ENCODE data around the gene LRIT3.
A peak's percentile ranks its signal among the peaks of the same experiment; 100 is the strongest.

Gene LRIT3, protein sequence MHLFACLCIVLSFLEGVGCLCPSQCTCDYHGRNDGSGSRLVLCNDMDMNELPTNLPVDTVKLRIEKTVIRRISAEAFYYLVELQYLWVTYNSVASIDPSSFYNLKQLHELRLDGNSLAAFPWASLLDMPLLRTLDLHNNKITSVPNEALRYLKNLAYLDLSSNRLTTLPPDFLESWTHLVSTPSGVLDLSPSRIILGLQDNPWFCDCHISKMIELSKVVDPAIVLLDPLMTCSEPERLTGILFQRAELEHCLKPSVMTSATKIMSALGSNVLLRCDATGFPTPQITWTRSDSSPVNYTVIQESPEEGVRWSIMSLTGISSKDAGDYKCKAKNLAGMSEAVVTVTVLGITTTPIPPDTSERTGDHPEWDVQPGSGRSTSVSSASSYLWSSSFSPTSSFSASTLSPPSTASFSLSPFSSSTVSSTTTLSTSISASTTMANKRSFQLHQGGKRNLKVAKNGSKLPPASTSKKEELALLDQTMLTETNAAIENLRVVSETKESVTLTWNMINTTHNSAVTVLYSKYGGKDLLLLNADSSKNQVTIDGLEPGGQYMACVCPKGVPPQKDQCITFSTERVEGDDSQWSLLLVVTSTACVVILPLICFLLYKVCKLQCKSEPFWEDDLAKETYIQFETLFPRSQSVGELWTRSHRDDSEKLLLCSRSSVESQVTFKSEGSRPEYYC

DNA sequence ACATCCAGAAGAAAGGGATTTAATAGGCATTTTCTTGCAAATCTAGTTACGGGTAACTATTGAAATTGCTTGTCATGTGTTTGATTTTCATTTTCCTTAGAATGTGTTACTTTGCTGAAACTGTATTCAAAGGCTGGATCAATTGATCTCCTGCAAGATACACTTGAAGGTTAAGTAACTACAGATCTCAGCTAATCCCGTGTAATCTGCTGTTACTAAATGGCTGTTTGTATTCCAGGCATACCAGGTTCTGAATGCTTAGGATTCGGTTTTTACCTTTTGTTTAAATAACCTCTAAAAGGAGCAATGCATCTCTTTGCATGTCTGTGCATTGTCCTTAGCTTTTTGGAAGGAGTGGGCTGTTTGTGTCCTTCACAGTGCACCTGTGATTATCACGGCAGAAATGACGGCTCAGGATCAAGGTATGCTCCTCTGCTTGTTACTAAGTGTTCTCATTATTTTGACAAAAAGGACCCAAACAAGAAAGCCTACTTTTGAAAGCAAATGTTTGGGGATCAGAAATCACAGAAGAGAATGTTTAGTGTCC, at the start of gene LRIT3:
Gene LRIT3, plus strand, starts transcription at position 212 of the 547 bp plus-strand sequence. Its CDS starts 95 bp downstream, at position 307.
- no peak for DNase-seq

DNA sequence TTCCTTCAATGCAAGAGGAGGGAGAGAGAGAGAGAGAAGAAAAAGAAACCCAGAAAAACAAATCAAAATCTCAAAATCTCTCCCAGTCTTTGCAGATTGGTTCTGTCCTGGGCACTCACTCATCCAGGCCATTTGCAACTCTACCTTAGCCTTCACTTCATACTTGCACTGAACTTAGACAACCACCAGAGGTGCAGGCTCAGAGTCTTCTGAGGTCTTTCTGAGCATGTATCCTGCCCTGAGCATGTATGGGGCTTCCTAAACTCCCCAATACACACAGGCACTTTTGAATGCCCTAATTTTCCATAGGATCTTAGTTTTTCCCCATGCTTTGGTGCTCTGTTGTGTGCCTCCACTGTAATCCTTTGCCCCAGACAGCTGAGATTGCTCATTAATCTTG, 49.0 kb upstream of the LRIT3 start:
- no peak for DNase-seq

GRCh38 chr4:109801099-109801789, 46.7 kb upstream of the LRIT3 start:
- DNase-seq, result peak; percentile 19

GRCh38 chr4:109801895-109802319, 46.0 kb upstream of the LRIT3 start, which contains the start of gene CFI:
TSS of gene CFI (minus strand) at chr4:109801999. CDS start at chr4:109801971, 28 bp downstream.
- DNase-seq, result peak; percentile 68

GRCh38 chr4:109803924-109804571, 43.9 kb upstream of the LRIT3 start:
- DNase-seq, result peak; percentile 73

DNA sequence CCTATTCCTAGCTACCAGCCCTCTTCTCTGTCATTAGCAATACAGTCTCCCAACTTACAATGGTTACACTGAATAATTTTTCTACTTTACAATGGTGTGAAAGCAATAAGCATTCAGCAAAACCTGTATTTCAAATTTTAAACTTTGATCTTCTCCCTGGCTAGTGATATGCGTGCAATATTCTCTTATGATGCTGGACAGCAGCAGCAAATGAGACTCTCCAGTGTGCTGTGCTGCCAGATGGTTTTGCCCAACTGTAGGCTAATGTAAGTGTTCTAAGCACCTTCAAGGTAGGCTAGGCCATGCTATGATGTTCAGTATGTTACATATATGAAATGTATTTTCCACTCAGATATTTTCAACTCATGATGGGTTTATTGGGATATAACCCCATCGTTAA, 38.3 kb upstream of the LRIT3 start:
- no peak for DNase-seq

- DNase-seq, result no peak
Measured at GRCh38 chr4:109810552-109811387, 37.1 kb upstream of the LRIT3 start.

DNA sequence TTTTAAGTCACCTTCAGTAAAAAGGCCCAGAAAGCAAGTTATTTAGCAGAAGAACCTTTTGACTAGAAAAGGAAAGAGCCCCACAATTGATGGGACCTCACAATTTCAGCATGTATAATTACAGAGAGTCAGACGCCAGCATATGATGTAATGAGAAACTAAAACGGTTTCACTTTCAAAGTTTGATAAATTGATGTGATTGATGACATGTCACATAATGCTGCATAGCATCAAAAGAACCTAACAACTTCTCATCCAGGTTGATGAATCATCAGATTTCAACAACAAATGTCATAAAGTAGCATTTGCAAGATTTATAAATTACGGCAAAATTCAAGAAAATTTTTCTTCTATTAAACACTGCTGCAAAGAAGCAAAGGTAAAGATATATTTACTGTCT, 36.2 kb upstream of the LRIT3 start:
- DNase-seq, result no peak

- peak; percentile 97 for DNase-seq
Measured at GRCh38 chr4:109815151-109816081, 32.5 kb upstream of the LRIT3 start, which contains the start of gene GAR1. TSS of gene GAR1 (plus strand) at chr4:109815762. CDS start at chr4:109816165, 403 bp downstream.

DNA sequence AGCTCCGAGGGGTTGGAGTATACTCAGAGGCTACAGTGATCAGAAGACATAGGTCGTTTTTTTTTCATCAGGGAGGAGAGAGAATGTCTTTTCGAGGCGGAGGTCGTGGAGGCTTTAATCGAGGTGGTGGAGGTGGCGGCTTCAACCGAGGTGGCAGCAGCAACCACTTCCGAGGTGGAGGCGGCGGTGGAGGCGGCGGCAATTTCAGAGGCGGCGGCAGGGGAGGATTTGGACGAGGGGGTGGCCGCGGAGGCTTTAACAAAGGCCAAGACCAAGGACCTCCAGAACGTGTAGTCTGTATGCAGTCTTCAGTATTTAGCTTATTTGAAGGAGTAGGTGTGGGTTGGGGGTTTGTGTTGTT, 31.8 kb upstream of the LRIT3 start:
- no peak for DNase-seq

GRCh38 chr4:109816894-109817293, 31.0 kb upstream of the LRIT3 start:
- DNase-seq, result no peak

GRCh38 chr4:109818268-109818667, 29.6 kb upstream of the LRIT3 start:
- no peak for DNase-seq

DNA sequence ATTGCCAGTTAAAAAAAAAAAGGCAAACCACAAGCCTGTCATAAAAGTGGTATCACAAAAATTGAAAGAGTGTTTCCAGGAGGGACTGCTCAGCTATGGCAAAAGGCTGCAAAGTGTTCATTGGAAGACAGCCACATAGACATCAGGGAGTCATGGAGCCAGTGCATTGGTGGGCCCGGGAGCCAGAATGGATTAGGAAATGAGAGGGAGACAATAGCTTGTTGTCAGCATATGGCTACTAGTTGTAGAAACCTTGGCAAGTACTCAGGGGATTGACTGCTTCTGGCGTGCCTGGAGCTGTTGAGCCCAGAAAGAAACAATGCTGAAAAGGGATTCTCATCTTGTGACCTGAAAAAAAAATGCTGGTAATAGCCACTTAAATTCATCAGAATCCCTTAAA, 27.3 kb upstream of the LRIT3 start:
- no peak for DNase-seq

- no peak for DNase-seq
Measured at GRCh38 chr4:109821185-109821584, 26.7 kb upstream of the LRIT3 start.

GRCh38 chr4:109826719-109827118, 21.2 kb upstream of the LRIT3 start:
- DNase-seq, result peak; percentile 43

- no peak for DNase-seq
Measured at GRCh38 chr4:109827672-109828071, 20.2 kb upstream of the LRIT3 start, which contains the start of gene RRH. TSS of gene RRH (plus strand) at chr4:109827972. CDS start at chr4:109828028, 56 bp downstream.

GRCh38 chr4:109833756-109834155, 14.2 kb upstream of the LRIT3 start:
- no peak for DNase-seq

DNA sequence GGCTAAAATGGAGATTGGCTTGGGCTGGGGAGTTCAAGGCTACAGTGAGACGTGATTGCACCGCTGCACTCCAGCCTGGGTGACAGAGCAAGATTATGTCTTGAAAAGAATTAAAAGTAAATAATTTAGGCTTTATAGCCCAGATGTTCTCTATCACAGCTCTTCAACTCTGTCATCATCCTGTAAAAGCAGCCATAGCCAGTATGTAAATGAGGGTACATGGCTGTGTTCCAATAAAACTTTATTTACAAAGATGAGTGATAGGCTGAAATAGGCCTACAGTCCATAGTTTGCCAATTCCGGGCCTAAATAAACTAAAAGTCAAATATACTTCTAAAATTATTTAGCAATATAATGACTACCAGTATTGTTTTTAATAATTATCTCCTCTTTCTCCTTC, 10.9 kb upstream of the LRIT3 start:
- no peak for DNase-seq

DNA sequence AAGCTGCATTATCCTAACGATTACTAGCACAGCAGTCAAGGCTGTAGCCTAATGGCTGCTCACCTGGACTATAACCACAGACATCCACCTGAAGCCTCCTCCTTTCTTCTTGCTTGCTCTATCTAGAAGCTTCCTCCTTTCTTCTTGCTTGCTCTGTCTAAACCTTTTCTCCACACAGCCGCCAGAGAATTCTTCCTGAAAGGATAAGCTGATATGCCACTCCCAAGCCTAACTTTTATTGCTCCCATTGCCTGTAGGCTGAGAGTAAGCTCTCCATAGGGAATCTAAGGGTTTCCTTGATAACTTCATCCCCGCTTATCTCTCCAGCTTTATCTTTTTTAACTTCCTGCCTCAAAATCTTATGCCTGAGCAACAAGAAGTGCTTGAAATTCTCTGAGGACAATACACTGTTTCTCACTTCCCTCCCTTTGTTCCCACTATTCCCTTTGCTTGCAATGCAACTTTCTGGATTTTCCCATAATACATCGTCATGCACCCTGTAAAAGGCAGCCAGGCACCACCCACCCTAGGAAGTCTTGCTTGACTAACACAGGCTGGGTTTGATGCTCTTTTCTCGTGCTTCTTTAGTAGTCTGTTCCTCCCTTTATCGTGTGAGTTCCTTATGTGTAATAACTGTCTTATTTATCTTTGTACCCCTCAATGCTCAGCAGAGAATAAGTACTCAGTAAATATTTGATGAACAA, 1.4 kb upstream of the LRIT3 start:
- DNase-seq, result no peak

GRCh38 chr4:109848501-109848900, 594 bp downstream of the LRIT3 start:
- DNase-seq, result no peak

Measured in eye (tissue), 1 donor.